PC-9 (cell line): ENCODE data around the gene SPACA1.
"Not testable (repeated sequence)": the region's sequence is repeated elsewhere in the genome, so short reads cannot be mapped to it uniquely, and the experiment has no call there.

Source experiments
- CTCF ChIP-seq: fragments of 200-600 bp; sonication (generic); conservative IDR thresholded peaks from 2 replicates; pipeline ENCODE4 v1.6.1; 2017; ENCODE audit warnings: mixed run types, antibody characterized with exemption, mild to moderate bottlenecking, moderate library complexity
- EZH2 ChIP-seq: fragments of 200-600 bp; sonication (generic); IDR thresholded peaks from 2 replicates; pipeline ENCODE4 v1.8.0; 2017; ENCODE audit warnings: antibody characterized with exemption, low read depth

- TF ChIP-seq CTCF, EZH2: not testable (repeated sequence)
These were observed 46.4 kb upstream of the SPACA1 start for GRCh38 chr6:88001279-88001678.
